GM03348 (cell line): ENCODE results near the gene LRRC37B.
"Not testable (repeated sequence)": the region's sequence is repeated elsewhere in the genome, so short reads cannot be mapped to it uniquely, and the experiment has no call there.

ENCODE experiments used
- DNase-seq: peaks from one replicate; pipeline ENCODE4 v3.0.0; 2012; ENCODE audit warnings: low spot score

LRRC37B gene

DNA sequence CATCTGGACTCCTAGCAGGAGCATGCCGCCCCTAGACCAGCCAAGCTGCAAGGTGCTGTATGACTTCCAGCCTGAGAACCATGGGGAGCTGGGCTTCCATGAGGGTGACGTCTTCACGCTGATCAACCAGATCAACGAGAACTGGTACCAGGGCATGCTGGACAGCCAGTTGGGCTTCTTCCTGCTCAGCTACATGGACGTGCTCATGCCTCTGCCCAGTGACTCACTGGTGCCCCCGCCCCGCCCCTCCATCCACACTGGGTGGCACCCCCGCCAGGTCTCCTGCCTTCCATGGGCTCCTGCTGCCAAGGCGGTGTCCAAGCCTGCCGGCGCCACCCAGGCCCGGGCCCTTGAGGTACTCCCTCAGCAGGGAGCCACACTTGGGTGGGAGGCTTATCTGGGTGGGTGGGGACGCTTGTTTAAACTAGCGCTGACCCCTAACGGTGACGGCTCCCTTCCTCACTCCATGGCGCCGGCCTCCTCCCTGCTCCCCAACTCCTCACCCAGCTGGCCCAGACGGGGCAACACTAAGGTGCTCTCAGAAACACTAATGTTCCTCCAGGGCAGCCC, 34.2 kb downstream of the LRRC37B start:
- DNase-seq: not testable (repeated sequence)

DNA sequence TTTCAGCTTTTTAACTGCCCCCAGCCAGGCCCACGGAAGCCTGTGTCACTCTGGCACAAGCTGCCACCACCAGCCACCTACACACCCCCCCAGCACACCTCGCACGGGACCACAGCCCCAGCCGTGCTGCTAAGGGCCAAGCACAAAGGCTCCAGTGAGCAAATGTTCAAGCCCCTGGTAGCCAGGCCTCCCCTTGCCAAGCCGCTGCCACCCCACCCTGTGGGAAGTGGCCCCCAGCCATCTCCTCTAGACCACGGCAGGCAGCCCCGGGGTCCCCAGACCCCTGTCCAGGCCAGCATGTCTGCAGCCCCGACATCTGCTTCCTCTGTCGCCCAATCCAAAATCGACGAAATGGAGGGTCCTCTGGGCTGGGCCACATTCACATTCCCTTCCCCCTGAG, 35.1 kb downstream of the LRRC37B start:
- not testable (repeated sequence) for DNase-seq

DNA sequence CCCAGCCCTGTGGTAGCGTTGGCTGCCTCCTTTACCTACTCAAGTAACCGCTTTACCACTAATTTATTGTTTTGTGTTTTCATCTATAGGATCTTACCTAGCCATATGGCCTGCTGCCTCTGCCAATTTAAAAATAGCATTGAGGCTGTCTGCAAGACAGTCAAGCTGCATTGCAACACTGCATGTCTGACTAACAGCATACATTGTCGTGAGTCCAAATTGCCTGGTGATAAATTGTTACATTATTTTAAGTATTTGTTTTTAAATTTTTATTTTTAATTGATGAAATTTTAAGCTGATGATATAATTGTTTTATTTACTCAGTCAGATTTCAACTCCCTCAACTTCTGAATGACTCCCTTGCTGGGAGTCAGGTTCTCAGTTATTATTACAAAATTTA, 38.4 kb downstream of the LRRC37B start:
- not testable (repeated sequence) for DNase-seq

DNA sequence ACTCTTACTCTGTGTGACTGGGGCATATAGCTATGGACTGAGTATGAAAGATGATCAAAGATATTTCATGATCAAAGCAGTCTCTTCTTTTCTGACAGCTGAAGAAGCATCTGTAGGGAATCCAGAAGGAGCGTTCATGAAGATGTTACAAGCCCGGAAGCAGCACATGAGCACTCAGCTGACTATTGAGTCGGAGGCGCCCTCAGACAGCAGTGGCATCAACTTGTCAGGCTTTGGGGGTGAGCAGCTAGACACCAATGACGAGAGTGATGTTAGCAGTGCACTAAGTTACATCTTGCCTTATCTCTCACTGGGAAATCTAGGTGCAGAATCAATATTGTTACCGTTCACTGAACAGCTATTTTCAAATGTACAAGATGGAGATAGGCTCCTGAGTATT, 40.5 kb downstream of the LRRC37B start:
- not testable (repeated sequence) for DNase-seq

DNA sequence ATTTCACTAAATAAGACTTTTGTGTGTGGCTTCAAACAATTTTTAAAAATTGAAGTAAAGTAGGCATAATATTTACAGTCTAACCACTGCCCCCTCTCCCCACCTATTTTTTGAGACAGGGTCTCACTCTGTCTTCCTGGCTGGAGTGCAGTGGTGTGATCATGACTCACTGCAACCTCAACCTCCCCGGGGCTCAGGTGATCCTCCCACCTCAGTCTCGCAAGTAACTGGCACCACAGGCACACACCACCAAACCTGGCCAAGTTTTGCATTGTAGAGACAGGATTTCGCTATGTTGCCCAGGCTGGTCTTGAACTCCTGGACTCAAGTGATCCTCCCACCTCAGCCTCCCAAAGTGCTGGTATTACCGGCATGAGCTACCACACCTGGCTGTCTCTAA, 47.8 kb downstream of the LRRC37B start:
- DNase-seq: not testable (repeated sequence)

DNA sequence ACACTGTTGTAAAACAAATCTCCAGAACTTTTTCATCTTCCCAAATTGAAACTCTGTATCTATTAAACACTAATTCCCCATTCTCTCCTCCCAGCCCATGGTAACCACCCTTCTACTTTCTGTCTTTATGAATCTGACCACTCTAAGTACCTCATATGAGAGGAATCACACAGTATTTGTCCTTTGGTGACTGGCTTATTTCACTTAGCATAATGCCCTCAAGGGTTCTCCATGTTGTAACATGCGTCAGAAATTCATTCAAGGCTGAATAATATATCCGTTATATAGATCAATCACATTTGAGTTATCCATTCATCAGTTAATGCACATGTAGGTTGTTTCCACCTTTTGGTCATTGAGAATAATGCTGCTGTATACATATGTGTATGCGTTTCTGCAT, 48.2 kb downstream of the LRRC37B start:
- not testable (repeated sequence) for DNase-seq

DNA sequence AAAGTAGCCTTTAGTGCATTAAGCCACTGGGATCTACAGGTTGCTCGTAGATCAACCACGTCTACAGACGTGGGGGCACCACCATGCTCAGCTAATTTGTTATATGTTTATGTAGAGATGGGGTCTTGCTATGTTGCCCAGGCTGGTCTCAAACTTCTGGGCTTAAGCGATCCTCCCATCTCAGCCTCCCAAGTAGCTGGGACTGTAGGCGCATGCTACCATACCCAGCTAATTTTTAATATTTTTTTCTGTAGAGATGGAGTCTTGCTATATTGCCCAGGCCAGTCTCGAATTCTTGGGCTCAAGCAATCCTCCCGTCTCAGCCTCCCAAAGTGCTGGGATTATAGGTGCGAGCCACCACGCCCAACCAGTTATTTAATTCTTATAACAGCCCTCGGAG, 49.3 kb downstream of the LRRC37B start:
- DNase-seq: not testable (repeated sequence)

DNA sequence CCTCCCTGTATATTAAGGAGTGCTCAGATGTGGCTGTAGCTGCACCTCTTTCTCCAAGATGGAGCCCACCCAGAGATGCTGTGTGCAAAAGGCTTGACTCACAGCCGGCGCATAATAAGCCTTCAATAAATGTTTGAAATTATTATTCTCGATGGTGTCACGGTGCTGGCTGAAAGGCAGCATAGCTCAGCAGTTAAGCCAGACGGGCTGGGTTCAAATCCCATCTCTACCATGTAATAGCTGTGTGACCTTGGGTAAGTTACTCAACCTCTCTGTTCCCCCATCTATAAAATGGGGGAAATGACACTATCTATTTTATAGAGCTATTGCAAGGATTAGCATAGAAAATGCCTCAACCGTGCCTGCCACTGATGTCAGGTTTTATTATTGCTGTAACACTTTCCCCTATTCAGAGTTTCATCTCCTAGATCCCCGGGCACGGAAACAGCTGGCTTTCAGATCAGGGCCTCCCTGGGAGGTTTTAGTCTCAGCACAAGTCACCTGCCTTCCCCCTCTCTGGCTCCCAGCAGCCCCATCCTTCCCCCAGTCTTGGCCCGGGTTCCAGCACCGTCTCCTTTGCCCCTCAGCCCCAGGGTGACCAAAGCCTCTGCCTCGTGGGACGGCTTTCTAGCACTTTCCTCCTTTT, 50.4 kb downstream of the LRRC37B start:
- not testable (repeated sequence) for DNase-seq

DNA sequence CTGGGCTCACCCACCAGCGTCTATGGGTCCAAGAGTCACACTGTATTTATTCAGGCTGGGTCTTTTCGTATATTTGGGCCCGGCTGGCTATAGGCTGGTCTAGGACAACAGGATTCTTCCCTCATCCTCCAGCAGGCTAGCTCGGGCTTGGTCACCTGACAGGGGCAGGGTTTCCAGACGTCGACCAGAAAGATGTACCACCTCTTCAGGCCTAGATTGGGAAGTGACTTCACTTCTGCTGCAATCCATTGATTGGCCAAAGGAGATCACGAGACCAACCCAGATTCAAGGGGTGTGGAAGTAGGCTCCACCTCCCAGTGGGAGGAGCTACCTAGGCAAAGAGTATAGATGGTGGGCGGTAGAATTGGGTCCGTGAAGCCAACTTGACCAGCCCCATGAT, 53.5 kb downstream of the LRRC37B start:
- not testable (repeated sequence) for DNase-seq

DNA sequence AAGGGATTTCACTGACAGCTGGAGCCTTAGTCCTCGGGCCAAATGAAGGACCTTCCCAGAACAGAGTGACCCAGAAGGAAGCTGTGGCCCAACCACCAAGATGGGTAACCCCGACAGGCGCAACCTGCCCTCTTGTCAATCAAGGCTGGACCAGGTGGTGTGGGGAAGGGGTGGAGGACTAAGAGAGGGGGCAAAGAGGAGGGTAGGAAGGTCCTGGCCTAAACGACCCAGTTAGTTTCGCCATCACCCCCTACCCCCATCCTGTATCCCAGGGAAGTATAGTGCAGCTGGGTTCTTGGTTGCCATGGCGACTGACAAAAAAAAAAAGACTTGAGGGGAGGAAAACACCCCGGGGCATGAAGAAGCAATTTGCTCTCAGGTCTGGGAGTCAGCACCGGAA, 54.7 kb downstream of the LRRC37B start:
- not testable (repeated sequence) for DNase-seq

DNA sequence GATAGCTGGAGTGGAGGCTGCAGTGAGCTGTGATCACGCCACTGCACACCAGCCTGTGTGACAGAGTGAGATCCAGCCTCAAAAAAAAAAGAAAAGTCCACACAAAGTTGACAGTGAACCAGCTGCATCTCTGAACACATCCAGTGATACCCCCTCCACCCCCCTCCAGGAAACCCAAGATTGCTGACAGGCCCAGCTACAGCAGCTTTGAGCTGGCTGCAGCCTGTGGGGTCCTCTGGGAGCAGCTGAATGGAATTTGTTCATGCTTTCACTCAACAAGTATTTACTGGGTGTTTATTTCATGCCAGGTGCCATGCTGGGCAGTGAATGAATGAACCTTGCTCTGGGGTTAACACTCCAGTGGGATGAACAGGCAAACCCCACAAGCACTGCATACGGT, 56.9 kb downstream of the LRRC37B start:
- not testable (repeated sequence) for DNase-seq

DNA sequence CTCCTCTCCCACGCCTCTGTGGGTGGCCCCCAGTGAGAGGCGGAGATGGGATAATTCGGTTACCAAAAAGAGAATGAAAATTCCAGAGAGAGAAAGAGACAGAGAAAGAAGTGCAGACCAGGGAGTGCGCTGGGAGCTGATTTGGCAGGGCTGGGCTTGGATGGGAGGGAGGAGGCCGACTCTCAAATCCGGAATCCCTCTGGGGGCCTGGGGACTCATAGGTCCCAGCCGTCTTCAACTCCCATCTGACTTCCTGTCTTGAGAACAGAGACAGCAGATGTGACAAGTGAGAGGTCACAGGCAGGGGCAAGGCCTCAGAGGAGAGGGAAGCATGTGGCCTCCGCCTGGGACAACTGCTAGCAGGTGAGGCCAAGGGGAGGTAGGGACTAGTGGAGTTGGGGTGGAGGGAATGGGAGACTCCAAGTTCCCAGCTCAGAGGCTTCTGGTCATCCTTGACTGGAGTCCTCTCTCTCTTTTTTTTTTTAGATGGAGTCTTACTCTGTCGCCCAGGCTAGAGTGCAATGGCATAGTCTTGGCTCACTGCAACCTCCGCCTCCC, 59.0 kb downstream of the LRRC37B start:
- DNase-seq: not testable (repeated sequence)

DNA sequence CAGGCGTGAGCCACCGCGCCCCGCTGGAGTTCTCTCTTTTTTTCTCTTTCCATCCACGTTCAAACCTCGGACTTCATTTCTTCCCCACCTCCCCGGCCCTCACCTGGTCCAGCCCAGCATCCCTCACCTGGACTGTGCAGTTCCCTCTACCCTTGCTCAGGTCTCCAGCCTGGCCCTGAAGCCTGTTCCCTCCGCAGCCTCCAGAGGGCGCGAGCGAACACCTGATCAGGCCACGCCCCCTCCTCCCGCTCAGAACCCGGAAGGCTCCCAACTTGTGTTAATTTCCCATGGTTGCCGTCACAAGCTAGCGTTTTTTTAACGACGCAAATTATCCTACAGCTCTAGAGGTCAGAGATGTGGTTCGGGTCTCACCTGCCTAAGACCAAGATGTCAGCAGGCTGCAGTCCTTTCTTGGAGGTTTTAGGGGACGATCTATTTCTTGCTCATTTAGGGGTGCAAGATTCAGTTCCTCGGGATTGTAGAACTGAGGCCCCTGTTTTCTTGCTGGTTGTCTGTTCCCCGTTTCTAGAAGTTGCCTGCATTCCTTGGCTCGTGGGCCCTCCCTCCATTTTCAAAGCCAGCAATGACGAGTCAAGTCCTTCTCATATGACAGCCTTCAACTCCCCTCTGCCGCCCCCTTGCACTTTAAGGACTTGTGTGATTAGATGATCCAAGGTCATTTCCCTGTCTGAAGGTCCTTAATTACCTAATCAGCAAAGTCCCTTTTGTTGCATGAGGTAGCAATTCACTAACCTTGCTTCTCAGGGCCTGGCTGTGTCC, 59.9 kb downstream of the LRRC37B start:
- not testable (repeated sequence) for DNase-seq

DNA sequence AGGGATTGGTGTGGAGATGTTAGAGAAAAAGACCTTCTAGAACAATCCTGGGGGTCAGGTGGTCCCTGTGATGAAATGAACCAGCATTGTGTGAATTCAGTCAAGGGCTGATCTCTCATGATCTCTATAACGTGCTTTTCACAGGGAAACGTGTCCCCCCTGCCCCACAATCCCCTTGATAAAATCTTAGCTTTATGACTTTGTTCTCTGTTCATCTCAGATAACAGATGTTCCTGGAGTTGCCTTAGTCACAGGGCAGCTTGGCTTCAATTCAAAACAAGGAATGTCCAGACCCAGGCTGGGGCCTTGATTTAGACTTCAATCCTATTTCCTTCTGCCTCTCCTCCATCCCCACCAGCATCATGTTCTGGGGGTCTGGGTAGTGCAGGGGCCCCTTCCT, 61.9 kb downstream of the LRRC37B start:
- not testable (repeated sequence) for DNase-seq

DNA sequence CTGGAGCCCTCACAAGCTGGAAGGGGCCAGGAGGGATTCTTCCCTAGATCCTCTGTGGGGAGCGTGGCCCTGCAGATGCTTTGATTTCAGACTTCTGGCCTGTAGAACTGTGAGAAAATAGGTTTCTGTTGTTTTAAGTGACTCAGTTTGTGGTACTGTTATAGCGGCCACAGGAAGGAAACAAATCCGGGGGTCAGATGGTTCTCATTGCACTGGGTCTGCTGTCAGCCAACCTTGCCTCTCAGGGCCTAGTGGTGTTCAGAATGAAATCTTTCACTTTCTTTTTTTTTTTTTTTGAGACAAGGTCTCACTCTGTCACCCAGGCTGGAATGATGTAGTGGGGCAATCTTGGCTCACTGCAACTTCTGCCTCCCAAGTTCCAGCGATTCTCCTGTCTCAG, 64.8 kb downstream of the LRRC37B start:
- not testable (repeated sequence) for DNase-seq

DNA sequence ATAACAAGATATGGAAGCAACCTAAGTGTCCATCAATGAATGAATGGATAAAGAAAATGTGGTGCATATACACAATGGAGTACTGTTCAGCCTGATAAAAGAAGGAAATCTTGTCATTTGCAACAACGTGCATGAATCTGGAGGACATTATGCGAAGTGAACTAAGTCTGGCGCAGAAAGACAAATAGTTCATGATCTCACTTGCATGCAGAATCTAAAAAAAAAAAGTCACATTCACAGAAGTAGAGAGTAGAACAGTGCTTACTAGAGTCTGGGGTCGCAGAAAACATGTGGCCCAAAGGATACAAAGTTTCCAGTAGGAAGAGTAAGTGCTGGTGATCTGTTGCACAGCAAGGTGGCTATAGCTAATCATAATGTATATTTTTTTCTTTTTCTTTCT, 65.9 kb downstream of the LRRC37B start:
- DNase-seq: not testable (repeated sequence)

DNA sequence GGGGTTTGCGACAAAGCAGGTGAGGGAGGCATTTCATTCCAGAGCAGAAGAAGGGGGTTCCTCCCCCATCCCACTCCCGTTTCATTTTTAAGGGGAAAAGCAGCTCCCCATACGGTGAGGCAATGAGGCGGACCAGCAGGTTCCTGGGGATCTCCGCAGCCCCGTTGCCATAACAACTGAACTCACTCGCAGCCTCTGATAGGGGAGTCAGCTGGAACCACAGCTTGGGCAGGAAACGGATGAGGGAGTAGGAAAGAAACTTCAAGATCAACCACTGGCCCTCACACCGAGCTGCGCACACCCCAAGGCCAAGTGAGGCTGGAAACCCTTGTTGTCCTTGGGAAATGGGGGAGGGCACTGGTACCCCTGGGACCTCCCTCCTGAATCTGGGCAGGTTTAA, 72.6 kb downstream of the LRRC37B start:
- peak; percentile 26 for DNase-seq

DNA sequence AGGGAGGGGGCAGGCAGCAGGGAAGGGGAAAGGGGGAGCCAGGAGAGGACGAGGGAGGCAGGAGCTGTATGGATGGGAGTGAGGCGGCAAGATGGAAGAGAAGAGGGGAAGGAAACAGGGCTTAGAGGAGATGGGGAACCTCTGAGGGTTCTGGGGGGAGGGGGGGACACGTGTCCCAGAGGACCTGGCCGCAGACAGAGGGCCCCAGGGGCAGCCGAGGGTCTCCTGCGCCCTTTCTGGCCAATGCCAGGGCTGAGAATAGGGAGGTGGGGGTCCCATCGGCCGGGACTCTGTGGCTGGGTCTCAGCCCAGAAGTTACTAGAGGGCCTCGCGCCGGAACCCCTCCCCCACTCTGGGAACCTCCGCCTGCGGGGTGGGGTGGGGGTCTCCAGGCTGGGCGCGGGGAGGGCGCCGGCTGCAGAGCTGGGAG, 76.4 kb downstream of the LRRC37B start:
- not testable (repeated sequence) for DNase-seq

DNA sequence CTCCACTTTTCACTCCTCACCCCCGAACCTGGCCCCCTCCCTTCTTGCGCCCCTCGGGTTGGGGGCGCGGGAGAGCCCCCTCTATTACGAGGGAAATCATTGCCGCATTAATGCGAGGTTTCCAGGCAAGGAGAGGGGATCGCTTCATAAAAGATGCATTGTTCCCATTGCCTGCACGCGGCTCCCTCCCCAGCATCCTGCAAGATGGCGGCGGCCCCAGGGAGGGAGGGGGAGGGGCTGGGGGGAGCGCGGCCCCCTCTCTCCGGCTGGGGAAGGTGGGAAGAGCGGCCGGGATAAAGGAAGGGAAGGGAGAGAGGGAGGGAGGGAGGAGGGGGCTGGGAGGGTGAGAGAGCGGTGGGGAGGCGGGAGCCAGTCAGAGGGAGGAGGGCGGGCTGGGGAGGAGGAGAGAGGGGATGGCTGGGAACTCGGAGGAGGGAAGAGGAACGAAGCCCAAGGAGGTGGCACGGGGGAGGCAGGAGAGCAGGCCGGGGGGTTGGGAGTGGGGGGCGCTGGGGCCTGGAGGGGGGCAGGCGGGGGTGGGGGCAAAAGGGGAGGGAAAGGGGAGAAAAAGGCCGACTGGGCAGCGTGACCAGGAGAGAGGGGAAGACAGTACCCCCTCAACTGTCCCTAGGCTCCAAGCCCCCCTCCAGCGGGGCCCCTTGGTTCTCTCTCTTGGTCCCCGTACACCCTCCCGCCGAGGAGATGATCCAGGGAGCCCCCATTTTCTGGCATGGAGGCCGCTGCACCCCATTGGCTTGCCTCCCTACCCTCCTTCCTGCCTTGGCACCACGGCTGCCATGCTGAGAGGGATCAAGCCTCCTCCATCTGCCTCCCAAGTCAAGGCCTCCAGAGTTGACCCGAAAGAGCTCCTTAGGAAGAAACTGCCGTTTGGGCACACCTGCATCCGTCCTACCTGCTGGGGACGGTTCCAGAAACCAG, 77.1 kb downstream of the LRRC37B start:
- DNase-seq: not testable (repeated sequence)

DNA sequence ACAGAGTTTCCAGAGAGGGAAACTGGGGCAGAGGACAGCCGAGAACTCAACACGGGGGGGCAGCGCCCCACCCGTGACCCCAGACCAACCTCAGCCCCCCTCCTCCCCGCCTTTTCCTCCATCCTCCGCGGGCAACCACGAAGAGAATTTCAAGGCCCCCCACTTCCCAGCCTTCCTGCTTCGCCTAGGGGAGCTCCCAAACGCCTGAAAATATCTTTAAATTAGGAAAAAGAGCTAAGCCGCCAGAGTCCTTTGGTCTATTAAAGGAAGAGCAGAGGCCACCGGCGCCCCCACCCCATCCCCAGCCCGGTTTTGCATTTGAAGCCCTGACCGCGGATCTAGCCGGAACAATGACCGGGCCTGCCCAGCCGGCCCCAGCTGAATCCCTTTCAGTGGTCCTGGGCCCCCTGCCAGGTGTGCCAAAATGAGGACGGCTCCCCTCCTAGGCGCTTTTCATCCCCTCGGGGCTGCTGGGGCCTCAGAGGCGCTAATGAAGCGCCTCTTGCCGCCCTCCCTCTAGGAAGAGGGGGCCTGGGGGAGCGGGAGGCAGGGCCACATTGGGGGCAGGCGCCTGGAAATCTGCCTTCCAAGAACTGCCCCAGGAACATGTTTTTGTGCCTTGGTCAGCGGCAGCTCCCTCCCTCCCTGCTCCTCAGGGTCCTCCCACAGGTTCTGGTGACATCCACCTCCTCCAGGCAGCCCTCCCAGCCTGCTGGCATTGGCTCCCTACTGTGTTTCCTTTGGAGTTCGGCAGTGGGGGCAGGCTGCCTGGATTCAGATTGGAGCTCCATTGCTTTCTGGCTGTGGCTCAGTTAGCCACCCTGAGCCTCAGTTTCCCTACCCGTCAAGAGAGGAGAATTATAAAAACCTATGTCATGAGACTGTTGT, 78.0 kb downstream of the LRRC37B start:
- not testable (repeated sequence) for DNase-seq

DNA sequence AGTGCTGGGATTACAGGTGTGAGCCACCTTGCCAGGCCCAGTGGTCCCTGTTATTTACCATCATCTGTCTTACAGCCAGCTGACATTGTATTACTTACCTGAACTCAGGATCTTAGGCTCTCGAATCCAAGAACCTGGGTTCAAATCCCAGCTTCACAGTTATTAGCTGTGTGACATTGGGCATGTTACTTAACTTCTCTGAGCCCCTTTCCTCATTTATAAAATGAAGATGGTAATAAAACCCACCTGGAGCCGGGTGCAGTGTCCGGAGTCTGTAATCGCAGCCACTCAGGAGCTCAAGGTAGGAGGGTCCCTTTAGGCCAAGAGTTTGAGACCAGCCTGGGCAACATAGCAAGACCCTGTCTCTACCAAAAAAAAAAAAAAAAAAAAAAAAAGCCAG, 79.7 kb downstream of the LRRC37B start:
- DNase-seq: not testable (repeated sequence)
